ENCODE measurements around the gene TNNC2.

TNNC2 gene

DNA sequence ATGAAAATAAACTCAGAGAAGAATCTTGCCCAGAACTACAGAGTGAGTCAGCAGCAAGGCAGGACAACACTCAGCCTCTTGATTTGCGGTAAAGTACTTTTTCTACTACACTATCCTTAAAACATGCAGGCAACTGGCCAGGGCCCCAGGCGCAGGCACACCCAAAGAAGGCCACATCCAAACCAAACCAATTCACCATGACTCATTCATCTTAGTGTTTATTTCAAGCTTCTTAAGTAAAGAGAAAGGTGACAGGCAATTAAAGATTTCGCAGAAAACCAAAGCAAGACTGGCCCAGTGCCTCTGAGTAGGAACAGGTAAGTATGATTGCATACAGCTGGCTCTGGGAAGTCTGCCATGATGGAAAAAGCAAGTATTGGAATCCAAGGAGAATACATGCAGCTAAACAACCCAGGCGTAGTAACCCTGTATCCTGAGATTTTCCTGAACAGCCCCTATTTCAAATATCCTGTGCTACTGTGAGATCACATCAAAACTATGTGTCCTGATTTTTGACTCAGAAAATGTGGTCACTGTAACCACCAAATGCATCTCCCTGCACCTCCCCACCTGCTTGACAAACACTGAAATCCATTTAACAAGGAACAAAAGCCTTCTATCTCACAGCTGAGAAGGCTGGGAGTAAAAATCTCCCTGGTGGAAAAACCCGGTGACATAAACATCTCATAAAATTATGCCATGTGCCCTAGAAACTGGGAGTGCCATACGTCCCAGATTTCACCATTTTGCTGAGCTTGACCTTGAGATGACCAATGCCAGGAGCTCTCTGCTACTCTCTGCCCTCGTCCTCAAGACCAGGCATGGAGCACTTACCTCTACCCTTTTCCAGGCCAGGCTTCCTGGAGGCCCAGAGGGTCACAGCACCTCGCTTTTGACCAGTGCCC, 47.8 kb downstream of the TNNC2 start:
- no peak for DNase-seq

DNA sequence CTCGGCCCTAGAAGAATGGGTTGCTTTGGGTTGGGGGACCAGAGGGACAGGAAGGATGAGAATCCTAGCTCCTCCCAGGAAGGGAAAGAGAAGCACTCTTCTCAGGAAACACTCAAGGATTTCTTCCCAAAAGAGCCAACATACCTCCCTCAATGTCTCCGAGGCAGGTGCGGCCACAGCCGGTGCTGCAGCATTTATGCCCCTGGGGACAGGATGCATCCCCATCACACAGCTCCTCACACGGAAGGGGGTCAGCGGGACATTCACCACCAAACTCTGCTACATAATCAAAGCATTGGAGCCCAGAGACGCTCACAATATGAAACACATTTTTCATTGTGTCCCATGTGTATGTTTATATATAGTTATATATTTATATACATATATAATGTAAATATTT, 50.2 kb downstream of the TNNC2 start:
- no peak for DNase-seq

DNA sequence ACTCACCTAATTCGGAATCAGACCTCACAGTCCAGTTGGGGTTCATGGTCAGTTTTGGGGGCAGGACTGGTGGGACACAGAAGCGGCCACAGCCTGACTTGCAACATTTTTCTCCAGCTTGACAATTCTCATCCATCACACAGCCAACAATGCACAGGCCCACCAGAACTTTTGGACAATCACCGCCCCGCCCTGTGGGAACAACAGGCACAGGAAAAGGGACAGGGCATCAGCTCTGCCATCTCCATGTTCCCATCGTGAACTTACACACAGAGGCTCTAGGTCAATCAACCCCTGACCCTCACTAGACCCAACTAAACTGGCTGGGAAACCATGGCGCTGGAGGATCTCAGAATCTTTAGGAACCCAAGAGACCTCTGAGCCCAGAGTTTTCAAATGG, 51.7 kb downstream of the TNNC2 start:
- DNase-seq: no peak

- DNase-seq: no peak
Observed at GRCh38 chr20:45774945-45775344, 52.2 kb downstream of the TNNC2 start.

Measured in activated gamma-delta T cell treated with Interleukin-2 at 50 U/mL for 16 hours (primary cell).